ENCODE data around the gene EMC10.

DNA sequence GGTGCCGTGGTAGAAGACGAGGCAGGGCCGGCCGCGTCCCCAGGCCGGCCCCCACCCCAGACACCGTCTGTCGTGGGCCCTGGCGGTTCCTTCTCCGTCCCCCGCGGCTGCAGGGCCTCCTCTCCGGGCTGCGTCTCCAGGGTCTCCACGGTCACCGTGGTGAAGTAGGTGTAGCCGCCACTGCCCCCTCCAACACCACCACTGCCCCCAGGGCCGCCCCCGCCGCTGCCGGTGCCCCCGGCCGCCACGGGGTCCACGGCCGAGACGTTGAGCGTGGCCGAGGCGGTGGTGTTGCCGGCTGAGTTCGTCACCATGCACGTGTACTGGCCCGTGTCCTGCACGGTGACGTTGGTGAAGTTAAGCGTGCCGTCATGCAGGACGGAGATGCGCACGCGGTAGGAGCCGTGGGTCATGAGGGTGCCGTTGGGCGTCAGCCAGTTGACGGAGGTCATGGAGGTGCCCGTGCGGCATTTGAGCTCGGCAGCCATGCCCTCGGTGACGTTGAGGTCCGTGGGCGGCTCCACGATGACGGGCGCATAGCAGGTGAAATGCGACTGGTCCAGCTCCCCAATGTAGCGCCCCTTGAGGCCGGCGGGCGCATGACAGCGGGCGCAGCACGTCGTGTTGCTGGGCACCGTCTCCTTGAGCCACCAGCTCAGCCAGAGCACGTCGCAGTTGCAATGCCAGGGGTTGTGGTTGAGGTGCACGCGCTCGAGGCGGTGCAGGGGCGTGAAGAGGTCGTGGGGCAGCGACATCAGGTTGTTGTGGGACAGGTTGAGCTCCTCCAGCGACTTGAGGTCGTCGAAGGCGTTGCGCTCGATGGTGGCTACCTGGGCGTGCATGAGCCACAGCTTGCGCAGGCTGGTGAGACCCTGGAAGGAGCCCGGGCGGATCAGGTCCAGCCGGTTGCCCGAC, 42.0 kb downstream of the EMC10 start:
- no peak for TF ChIP-seq CTCF (IDR thresholded peaks at IDR 0.05)
- no peak for TF ChIP-seq POLR2A (IDR thresholded peaks at IDR 0.05)
